ENCODE data around the gene WWTR1. TPM values are rescaled to one million over a fixed set of nuclear protein-coding genes. Genes with fewer than 3 reads are reported as not detected.

The WWTR1 gene
- polyA plus RNA-seq, 3 donors, result 111 TPM

DNA sequence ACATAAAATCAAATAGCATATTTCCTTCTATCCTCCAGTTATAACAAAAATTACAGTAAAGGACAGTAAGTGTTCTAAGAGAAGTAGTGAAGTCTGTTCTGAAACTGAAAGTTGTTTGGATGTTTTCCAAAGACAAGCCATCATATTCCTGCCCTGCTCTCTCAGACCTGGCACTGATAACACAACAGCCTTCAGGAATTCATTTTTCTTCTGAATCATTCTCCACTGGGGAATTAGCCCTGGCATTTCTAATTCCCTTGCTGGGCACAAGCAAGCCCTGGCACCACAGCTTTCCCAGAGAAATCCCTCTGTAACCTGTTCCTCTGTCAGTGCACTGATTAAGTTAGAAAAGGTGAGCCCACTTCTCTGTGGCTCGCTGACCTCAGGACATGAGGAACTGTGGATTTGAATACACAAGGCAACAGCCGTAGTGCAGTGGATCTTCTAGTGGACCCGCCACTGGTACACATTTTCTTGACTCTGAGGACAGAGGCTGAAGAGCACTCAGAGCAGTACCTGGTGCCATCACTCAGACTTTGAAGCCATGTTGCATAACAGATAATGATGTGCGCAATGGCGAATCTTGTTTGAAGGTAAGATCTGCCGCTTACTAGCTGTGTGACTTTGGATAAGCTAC lies 61.6 kb downstream of the WWTR1 start:
- DNase-seq (ENCODE audit: low read depth in 3 of 3, low spot score in 2 of 3), result no peak

DNA sequence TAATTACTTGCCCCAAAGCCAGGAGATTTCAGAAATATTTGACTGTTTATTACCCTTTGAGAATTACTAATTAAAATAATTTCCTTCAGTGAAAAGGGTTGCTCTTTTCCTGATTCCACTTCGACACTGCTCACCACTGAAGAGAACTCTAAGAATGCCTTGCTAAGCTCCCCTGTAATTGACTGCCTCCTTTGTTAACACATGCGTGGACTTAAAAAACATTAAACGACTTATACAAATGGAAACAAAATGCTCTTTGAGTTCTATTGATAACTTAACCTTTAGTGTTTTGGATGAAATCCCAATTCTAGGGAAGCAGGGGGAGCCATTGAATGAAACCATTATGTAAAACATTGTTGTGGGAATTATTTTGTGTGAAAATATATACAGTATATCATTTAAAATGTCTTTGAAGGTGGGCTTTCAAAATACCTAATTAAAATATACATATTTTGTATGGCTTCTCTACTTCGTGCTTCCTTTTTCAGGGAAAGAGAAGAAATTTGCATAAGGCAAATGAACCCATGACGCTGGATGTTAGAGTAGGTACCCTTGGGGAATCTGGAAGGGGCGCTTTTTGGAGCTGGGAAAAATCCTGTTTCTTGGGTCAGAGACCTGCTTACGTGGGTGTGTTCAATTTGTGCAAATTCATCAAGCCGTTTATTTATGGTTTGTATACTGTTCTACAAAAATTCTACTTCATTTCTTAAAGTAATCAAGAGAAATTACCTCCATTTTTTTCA lies 64.2 kb downstream of the WWTR1 start:
- DNase-seq (ENCODE audit: low read depth in 3 of 3, low spot score in 2 of 3), result no peak

DNA sequence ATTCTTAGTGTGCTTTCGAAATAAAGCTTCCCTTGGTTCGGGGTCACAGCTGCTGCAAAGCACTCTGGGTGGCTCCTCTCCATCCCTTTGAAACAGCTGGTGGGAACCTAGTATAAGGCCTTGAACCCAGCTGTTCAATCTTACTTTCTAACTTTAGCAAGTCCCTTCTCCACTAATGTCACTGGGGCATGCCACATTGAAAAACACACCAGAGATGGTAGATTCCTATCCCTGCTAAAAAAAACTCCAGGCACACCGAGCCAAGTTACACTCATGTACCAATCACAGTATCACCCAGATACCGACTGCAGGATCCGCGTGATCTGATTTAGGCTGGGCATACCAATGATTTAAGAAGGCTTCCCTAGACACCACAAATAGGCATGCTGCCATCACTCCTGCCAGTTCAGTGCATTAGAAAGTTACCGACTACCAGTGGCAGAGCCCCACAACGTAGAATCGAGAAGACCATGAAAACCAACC lies 65.0 kb downstream of the WWTR1 start:
- no peak for DNase-seq (ENCODE audit: low read depth in 3 of 3, low spot score in 2 of 3)

DNA sequence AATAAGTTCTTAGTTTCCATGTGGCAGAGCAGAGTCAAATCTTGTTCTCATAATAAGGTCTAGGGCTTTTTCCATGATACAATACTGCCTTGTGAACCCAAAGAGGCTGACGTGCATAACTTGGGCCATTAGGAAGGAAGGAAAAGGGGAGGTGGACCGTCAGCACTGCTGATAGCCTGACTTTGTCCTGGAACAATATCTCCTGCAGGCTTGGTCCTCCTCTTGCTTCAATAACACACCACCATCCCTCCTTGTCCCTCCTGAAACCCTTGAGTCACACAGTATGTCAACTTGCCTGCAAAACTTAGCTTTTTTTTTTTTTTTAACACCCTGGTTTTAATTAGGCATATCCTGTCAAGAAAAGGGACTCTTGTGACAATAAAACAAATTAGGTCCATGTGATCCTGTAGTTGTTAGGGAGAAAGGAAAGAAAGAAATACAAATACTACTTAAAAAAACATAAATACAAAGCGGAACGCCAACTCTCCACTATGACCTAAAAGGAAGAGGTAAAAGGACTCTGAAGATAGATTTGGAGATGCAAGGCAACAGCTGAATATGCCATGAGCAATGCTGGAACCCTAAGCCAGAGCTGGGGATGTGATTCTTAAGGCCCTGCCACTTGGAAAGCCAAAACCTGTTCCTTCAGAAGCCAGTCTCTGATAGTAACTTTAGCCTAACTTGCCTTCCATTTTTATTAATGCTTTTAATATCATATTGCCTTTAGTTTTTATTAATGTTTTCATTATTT lies 67.0 kb downstream of the WWTR1 start:
- DNase-seq (ENCODE audit: low read depth in 3 of 3, low spot score in 2 of 3), result no peak

DNA sequence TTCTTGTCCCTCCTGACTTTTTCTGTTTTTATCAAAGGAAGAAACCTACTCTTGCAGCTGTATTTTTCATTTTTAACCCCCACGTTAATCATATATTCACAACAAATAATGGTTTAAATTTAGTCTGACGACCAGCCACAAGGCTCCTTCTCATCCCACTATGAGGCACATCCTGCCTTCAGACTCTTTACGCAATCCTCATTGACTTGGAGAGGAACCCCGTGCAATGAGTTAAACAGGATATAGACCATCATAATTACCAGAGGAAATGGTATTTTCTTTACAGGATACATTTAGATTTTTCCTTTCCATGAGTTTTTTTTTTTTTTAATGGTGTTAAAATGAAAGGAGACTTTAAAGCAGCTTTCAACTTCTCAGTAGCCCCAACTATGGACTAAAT lies 68.5 kb downstream of the WWTR1 start:
- DNase-seq (ENCODE audit: low read depth in 3 of 3, low spot score in 2 of 3), result no peak

DNA sequence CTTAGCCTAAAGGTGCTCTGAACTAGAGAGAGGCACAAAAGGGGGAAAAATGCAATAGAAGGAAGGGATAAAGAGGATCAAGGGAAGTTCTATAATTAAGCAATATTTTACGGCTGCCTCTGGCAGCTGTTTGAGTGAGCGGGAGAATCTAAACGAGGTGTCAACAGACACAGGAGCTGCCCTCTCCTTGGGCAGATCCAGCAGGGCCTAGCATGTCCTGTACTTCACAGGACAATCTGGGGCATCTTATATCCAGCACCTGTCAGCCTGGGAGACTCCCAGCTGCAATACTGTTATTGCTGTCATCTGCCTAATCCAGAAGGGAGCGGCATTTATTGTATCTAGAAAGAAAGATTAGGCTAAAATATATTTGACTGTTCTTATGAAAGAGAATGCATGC lies 68.9 kb downstream of the WWTR1 start:
- no peak for DNase-seq (ENCODE audit: low read depth in 3 of 3, low spot score in 2 of 3)

DNA sequence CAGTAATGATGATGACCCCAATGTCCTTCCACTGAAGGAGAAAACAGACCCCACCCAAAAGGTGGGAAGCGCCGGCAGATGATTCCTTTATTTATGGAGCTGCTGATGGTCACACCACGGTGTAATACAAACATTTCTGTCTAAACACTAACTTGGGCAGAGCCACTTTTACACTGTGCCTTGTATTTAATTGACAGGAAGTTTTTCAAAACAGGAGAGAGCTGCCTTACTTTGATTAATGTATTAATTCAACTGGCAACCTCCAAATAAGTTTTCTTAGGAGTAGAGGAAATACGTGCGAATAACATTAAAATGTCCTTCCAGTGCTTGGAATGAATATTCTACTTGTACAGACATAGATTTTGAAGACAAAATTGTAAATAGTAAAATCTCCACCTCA lies 70.4 kb downstream of the WWTR1 start:
- no peak for DNase-seq (ENCODE audit: low read depth in 3 of 3, low spot score in 2 of 3)

DNA sequence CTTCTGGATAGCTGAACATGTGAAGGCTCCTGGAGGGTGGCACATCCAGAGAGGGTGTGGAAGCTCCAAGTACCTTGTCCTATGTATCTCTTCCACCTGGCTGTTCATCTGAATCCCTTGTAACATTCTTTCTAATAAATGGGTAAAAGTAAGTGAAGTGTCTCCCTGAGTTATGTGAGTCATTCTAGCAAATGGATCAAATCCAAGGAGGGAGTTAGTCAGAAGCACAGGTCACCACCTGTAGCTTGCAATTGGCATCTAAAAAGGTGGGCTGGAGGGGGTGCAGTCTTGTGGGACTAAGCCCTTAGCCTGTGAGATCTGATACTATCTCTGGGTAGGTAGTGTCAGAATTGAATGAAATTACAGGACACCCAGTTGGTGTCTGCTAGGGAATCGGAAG lies 71.0 kb downstream of the WWTR1 start:
- no peak for DNase-seq (ENCODE audit: low read depth in 3 of 3, low spot score in 2 of 3)

DNA sequence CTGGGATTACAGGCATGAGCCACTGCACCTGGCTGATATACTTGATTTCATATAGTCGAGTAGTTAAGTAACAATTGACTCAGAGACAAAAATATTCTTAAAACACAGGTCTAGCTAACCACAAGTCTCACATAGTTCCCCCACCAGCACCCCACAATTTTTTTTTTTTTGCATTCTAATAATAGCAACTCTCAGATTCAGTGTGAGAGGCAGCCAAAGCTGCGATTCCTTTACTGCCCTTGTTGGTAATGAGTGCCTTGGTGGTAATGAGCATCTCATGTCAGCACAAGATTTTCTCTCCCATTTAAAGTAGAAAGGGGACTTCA lies 72.5 kb downstream of the WWTR1 start:
- DNase-seq (ENCODE audit: low read depth in 3 of 3, low spot score in 2 of 3), result no peak

DNA sequence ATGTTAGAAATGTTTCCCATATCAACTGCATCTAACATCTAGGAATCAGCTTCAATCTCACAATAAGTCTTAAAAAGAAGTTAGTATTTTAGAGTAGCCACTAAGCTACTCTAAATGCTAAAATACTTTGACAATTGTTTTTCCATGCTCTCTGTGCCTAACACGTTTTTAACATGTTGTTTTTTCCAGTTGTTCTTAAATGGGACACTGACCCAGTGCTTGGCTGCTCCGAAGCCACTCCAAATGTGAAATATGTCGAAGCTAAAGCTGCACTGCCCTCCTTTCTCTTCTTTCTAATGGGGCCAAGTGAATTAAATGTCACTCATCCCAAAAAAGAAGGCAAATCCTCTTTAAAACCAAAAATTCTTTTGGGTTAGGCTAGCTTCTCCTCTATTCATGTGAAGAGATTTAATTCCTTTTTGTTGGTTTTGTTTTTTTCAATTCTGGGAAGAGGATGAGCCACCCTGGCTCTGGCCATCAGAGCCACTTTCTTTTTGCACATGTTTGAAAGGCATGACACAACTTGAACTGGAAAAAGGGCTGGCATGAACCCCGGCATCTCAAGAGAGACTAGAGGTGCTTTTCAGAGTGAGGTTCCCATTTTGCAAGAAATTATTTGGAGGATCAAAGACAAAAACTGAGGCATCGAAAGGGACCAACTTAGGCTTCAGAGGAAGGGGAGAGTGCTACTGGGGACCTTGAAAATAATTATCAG lies 73.7 kb downstream of the WWTR1 start:
- no peak for DNase-seq (ENCODE audit: low read depth in 3 of 3, low spot score in 2 of 3)

DNA sequence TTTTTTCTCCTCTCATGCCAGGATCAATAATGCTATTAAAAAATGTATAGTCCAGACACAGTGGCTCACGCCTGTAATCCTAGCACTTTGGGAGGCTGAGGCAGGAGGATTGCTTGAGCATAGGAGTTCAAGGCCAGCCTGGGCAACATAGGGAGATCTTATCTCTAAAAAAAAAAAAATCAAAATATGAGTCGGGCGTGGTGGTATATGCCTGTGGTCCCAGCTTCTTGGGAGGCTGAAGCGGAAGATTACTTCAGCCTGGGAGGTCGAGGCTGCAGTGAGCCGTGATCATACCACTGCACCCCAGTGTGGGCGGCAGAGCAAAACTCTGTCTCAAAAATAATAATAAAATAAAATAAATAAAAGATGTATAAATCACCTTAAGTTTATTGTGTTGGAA lies 75.4 kb downstream of the WWTR1 start:
- no peak for DNase-seq (ENCODE audit: low read depth in 3 of 3, low spot score in 2 of 3)

DNA sequence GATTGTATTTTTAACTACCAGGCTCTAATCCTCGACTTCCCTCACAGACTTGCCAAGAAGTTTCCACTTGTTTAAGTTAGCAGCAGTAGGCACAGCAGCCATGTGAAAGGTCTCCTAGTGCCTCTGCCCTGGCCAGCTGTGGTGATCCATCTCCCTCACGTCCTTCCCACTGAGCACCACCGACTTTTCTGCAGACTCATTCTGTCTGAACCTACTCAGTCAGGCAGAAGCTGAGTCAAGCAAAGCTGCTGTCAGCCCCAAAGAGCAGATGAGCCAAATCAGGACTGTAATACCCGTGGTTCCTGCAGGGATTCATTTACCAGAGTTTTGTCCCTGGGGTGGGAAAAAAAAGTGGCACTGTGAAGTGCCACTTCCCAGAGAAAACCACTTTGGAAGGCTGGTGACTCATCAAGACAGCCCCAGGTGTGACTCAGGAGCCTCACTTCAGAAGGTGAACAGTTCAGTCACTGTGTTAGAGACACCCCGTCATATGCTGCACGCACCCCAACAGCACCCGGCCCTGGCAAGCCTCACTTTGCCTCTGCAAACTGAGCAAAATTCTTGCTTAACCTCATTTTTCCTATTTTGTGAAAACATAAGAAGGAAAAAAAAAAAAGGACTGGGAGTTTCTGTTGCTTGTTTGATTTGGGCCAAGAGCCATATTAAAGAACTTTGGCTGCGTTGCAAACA lies 76.0 kb downstream of the WWTR1 start:
- DNase-seq (ENCODE audit: low read depth in 3 of 3, low spot score in 2 of 3), result no peak

DNA sequence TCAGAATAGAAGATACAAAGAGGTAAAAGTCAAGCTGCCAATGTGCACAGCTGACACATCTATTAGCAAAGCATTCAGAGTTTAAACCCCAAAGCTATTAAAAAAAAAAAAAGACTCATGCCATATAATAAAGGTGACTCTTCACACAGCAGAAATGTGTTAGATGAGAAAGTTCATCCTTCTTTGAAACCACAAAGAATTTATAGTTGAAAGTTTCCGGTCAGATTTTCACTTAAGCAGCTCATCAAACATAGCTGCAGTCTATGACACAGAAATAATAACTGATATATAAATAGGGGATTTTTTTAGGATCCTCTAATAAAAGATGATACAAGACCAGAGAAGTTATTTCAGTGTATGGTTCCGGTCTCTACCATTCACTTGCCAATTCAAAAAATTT lies 76.6 kb downstream of the WWTR1 start:
- no peak for DNase-seq (ENCODE audit: low read depth in 3 of 3, low spot score in 2 of 3)

DNA sequence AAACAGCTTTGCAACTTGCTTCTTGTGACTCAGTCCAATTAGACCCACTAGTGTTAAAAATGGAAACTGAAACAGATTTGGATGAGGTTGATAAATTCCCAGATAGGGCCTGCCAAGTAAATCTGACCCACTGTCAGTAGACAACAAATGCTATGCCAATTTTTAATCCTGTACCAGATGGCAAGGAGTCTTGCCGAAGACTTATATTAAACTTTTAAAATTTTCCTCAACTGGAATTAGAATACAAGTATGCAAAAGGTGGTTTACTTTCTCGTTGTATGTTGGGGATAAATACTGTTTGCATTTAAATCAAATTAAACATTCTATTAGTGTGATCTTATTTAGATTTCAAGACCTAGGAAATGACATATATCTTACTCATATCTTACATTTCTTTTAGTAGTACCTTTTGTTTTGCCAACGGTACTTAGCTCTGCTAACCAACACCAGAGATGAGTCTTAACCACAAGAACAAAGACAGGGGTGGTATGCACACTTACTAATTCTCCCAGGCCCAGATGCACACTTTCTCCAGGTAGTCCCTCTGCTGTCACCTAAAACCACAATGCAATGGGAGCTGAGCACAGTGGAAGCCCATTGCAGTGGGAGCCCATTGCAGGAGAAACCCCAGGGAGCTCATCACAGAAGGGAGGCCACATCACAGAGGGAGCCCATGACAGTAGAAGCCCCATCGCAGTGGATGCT lies 77.8 kb downstream of the WWTR1 start:
- no peak for DNase-seq (ENCODE audit: low read depth in 3 of 3, low spot score in 2 of 3)

DNA sequence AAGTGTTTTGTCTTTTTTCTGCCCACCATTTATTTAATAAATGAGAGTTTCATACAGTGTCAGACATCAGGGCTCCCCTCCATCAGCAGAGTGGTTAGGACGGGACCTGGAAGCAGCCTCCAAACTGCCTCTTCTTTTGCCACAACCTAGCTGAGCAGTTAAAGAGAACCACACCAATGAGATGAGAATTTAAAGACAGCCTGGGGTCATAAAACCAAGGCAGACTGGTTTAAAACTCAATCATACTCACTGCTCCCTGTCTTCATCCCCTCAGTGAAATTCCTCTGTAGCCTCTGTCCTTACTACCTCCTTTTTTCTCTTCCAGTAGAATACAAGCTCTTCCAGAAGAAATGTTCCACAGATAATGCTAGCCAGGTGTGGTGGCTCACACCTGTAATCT lies 78.7 kb downstream of the WWTR1 start:
- DNase-seq (ENCODE audit: low read depth in 3 of 3, low spot score in 2 of 3), result no peak

DNA sequence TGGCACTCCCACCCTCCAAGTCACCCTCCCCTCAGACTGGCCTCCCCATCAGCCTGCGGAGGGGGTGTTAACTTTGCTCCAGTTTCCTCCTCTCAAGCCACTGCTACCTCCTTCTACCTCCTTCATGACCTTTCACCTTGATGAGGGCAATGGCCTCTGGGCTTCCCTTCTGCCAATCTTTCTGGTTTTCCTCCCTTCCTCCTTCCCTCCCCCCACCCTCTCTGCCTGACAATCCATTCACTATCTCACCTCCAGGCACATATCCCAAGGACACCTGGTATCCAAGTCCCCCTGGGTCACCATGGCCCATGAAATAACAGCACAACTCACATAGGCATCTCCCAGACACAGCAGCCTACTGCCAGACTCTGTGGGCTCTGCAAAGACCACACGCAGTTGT lies 80.0 kb downstream of the WWTR1 start:
- DNase-seq (ENCODE audit: low read depth in 3 of 3, low spot score in 2 of 3), result no peak

DNA sequence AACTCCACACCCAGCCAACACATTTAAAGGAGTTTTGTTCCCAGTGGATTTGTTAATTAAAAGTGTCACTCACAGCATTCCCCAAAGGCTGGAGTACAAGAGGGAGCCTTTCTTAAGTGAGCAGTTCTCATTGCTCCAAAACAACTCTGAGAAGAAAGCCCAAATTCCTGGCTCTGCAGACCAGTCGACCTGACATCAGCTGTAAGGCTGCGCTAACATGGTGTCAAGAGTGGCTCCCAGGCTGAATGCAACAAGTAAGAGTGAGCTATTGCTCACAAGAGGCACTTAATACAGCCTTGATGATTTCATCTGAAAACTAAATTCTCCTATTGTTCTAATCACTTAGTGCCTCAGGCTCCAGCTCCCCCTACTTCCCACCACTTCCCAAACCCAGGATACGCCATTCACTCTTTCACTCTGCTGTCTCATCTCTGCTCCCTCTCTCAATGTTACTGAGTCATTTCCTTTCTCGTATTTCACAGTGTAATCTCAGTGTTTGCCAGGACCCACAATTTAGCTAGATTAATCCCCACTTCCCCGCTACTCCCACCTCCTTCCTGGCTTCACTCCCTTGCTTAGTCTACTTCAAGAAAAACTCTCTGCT lies 81.8 kb downstream of the WWTR1 start:
- peak; percentile 31 to 44 (median 33) for DNase-seq (ENCODE audit: low read depth in 3 of 3, low spot score in 2 of 3)

DNA sequence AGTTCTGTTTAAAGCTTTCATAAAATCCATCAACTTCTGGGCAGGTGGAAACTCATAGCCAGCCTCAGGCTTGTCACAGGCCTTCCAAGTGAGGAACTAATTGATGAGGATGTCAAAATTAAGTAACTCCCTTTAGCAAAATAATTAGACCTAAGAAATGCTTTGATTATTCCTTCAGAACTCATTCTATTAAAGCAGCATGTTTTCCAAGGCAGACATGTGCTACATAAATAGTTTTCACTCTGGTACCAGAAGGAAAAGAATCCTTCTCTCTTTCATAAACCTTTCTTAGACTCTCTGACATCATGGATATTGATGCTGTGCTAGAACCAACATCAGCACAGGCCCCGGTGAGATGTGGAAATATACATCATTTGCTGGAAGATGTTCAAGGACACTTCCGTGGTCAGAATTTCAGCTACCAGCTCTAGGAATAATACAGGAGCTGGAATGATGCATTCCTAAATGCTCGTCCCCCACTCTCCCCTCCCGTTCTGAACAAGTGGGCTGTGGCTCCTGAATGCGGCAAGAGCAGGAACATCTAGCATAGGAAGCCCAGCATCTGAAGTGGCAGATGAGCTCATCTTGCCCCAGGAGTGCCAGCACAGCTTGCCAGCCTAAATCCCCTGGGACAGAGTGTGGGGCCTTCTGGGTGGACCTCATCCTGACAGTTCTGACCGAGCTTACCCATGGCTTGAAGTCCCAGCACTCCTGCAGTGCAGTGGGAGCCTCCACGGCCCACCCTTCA lies 82.4 kb downstream of the WWTR1 start:
- no peak for DNase-seq (ENCODE audit: low read depth in 3 of 3, low spot score in 2 of 3)

DNA sequence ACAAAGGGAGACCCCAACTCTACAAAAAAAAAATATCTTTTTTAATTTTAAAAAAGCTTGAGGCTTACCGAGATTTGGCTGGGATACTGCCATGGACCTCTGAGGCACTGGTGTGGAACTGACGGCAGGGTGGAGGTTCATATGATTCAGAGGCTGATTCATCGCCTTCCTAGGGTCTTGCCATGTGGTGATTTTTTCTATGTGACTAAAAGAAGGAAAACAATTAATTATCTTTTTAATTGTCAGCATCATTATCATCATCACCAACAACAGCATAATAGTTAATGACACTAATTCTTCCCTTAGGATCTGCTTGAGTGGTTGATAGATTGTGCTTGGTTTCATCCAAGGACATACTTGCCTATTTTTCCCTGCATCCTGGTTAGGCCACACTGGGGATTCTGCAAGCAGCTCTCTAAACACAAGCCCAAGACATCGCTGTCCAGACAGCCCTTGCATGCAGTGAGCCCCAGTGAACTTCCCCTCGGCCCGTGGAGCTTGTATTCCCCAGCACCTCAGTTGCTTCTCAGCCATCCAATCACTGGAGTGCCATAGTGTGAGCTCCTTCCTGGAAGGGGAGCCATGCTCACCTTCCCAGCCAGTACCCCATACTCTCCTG lies 84.9 kb downstream of the WWTR1 start:
- DNase-seq (ENCODE audit: low read depth in 3 of 3, low spot score in 2 of 3), result no peak
